K562 (cell line): Measurements from ENCODE around the gene BIRC5. TPM values are rescaled to one million over a fixed set of nuclear protein-coding genes. Genes with fewer than 3 reads are reported as not detected.

Experiments
- CC2D1A ChIP-seq: fragments of 450-650 bp; IDR thresholded peaks from 2 replicates; pipeline ENCODE4 v1.6.1; 2017; ENCODE audit warnings: mild to moderate bottlenecking
- CCNT2 ChIP-seq: IDR thresholded peaks from 2 replicates; pipeline ENCODE4 v1.6.1; 2011; ENCODE audit warnings: borderline replicate concordance, low read depth, mild to moderate bottlenecking, moderate library complexity, mixed read lengths, low read length; ENCODE audit not compliant: insufficient read length; ENCODE audit errors: extremely low read depth
- CREB1 ChIP-seq, 2 experiments: sonication (generic) in 1 of 2; formaldehyde crosslinking in 1 of 2; IDR thresholded peaks; 2 replicates each; pipeline versions ENCODE4 v1.6.1 to v1.8.0; 2012 to 2022; ENCODE audit warnings: inconsistent platforms in 1 of 2, mild to moderate bottlenecking in 1 of 2, missing genetic modification reagents in 1 of 2, moderate library complexity in 1 of 2
- GABPB1 ChIP-seq: sonication (generic); formaldehyde crosslinking; IDR thresholded peaks from 2 replicates; pipeline ENCODE4 v1.8.0; 2022; ENCODE audit warnings: mild to moderate bottlenecking, missing genetic modification reagents
- JUN ChIP-seq, 2 experiments: sonication (generic) in 1 of 2; formaldehyde crosslinking in 1 of 2; IDR thresholded peaks; 2 replicates each; pipeline versions ENCODE4 v1.6.1 to v1.8.0; 2012 to 2022; ENCODE audit warnings: borderline replicate concordance in 2 of 2, mild to moderate bottlenecking in 2 of 2, improper control_type of control experiment in 1 of 2, low read depth in 1 of 2, low read length in 1 of 2, missing genetic modification reagents in 1 of 2
- JUNB ChIP-seq: fragments of 450-650 bp; formaldehyde crosslinking; conservative IDR thresholded peaks from 2 replicates; pipeline ENCODE4 v1.4.0; 2020; ENCODE audit warnings: mild to moderate bottlenecking
- KLF6 ChIP-seq: fragments of 250-450 bp; sonication (Bioruptor Pico); IDR thresholded peaks from 2 replicates; pipeline ENCODE4 v1.4.0; 2020; ENCODE audit warnings: mild to moderate bottlenecking, moderate library complexity, borderline replicate concordance
- LARP7 ChIP-seq: fragments of 450-650 bp; IDR thresholded peaks from 2 replicates; pipeline ENCODE4 v1.6.1; 2016
- LEF1 ChIP-seq: fragments of 450-650 bp; IDR thresholded peaks from 2 replicates; pipeline ENCODE4 v1.6.1; 2016; ENCODE audit warnings: mild to moderate bottlenecking
- NONO ChIP-seq, 2 experiments: fragments of 200-400 bp in 1 of 2; fragments of 450-650 bp in 1 of 2; formaldehyde crosslinking in 1 of 2; IDR thresholded peaks; 2 replicates each; pipeline ENCODE4 v1.6.1; 2017; ENCODE audit warnings: low read depth in 2 of 2, mild to moderate bottlenecking in 2 of 2, moderate library complexity in 2 of 2, low read length in 1 of 2
- POLR2H ChIP-seq: IDR thresholded peaks from 2 replicates; pipeline ENCODE4 v1.6.1; 2016; ENCODE audit warnings: missing genetic modification characterization, low read depth, mild to moderate bottlenecking, control low read depth, missing compliant biosample characterization, moderate library complexity
- SRSF9 ChIP-seq: fragments of 200-400 bp; formaldehyde crosslinking; IDR thresholded peaks from 2 replicates; pipeline ENCODE4 v1.6.1; 2017; ENCODE audit warnings: low read depth, low read length, borderline replicate concordance
- STAG1 ChIP-seq: sonication (generic); formaldehyde crosslinking; IDR thresholded peaks from 2 replicates; pipeline ENCODE4 v1.5.0; 2020; ENCODE audit warnings: missing genetic modification reagents, borderline replicate concordance
- STAT5A ChIP-seq: IDR thresholded peaks from 2 replicates; pipeline ENCODE4 v1.6.1; 2012; ENCODE audit warnings: low read length, inconsistent platforms, borderline replicate concordance
- U2AF2 ChIP-seq: fragments of 200-400 bp; formaldehyde crosslinking; optimal IDR thresholded peaks from 2 replicates; pipeline ENCODE3; 2017; ENCODE audit warnings: low read depth, mild to moderate bottlenecking, low read length
- ZNF316 ChIP-seq: fragments of 450-650 bp; IDR thresholded peaks from 2 replicates; pipeline ENCODE4 v1.6.1; 2016
- ZNF354B ChIP-seq: fragments of 250-450 bp; sonication (Bioruptor Pico); IDR thresholded peaks from 2 replicates; pipeline ENCODE4 v1.4.0; 2020
- ZNF551 ChIP-seq: fragments of 250-450 bp; sonication (Bioruptor Pico); IDR thresholded peaks from 2 replicates; pipeline ENCODE4 v1.5.0; 2021; ENCODE audit warnings: mild to moderate bottlenecking, moderate library complexity
- ZNF79 ChIP-seq: fragments of 250-450 bp; sonication (Bioruptor Pico); IDR thresholded peaks from 2 replicates; pipeline ENCODE4 v1.4.0; 2020; ENCODE audit warnings: low read depth, mild to moderate bottlenecking, moderate library complexity
- polyA plus RNA-seq, 8 experiments: library from polyadenylated mRNA; depleted of rRNA in 4 of 8; stranded (reverse) in 5 of 8; unstranded in 3 of 8; fragments of >200 nt; fragmentation: Nextera tagmentation in 2 of 8; fragmentation: Illumina TruSeq in 1 of 8; extraction: Ambion mirVana in 2 of 8; extraction: Trizol in 1 of 8; gene quantifications; 2 replicates each; pipeline versions ENCODE4 v1.2.1 to v1.2.3, GENCODE V29; 2011 to 2014; ENCODE audit warnings: inconsistent platforms in 1 of 8, missing spikeins in 1 of 8
- total RNA-seq, 7 experiments: library from RNA; depleted of rRNA in 6 of 7; stranded (reverse); fragments of >200 nt in 6 of 7; fragmentation: Illumina TruSeq in 2 of 7; extraction: Trizol in 2 of 7; gene quantifications; 2 replicates each; pipeline versions ENCODE4 v1.2.1 to v1.2.3, GENCODE V29; 2011 to 2021; ENCODE audit warnings: low replicate concordance in 1 of 7
- TF ChIP-seq, protein P1 (sequence below): fragments of 250-450 bp; sonication (Bioruptor Pico); IDR thresholded peaks from 2 replicates; pipeline ENCODE4 v1.5.0; 2020; ENCODE audit warnings: mild to moderate bottlenecking, borderline replicate concordance
- TF ChIP-seq, protein P2 (sequence below), 3 experiments: fragments of 200-800 bp in 1 of 3; sonication (Bioruptor generic) in 1 of 3; sonication (generic) in 1 of 3; formaldehyde crosslinking in 1 of 3; IDR thresholded peaks; 2 replicates each; pipeline versions ENCODE4 v1.6.1 to v1.8.0; 2016 to 2022; ENCODE audit warnings: mild to moderate bottlenecking in 2 of 3, missing compliant biosample characterization in 2 of 3, missing genetic modification characterization in 2 of 3, missing genetic modification reagents in 1 of 3

Gene BIRC5
- total and polyA plus RNA-seq, 9 of the 15 experiments (the other 6 are each of a cell fraction or from before 2014, with no cell fraction given) = 64.4 to 140 (median 101) TPM

DNA sequence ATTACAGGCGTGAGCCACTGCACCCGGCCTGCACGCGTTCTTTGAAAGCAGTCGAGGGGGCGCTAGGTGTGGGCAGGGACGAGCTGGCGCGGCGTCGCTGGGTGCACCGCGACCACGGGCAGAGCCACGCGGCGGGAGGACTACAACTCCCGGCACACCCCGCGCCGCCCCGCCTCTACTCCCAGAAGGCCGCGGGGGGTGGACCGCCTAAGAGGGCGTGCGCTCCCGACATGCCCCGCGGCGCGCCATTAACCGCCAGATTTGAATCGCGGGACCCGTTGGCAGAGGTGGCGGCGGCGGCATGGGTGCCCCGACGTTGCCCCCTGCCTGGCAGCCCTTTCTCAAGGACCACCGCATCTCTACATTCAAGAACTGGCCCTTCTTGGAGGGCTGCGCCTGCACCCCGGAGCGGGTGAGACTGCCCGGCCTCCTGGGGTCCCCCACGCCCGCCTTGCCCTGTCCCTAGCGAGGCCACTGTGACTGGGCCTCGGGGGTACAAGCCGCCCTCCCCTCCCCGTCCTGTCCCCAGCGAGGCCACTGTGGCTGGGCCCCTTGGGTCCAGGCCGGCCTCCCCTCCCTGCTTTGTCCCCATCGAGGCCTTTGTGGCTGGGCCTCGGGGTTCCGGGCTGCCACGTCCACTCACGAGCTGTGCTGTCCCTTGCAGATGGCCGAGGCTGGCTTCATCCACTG is at the start of gene BIRC5 (continued):
- TF ChIP-seq ZNF551 (CRISPR knock-in tag) = no peak
- TF ChIP-seq ZNF79 (CRISPR knock-in tag) = no peak
- TF ChIP-seq STAG1 (CRISPR knock-in tag) = no peak
- 0 out of 2 replicates have a peak, but pooled peaks have one; percentile 28 for TF ChIP-seq POLR2H (tag)
- no peak for TF ChIP-seq ZNF354B (CRISPR knock-in tag)
- TF ChIP-seq, protein P1, sequence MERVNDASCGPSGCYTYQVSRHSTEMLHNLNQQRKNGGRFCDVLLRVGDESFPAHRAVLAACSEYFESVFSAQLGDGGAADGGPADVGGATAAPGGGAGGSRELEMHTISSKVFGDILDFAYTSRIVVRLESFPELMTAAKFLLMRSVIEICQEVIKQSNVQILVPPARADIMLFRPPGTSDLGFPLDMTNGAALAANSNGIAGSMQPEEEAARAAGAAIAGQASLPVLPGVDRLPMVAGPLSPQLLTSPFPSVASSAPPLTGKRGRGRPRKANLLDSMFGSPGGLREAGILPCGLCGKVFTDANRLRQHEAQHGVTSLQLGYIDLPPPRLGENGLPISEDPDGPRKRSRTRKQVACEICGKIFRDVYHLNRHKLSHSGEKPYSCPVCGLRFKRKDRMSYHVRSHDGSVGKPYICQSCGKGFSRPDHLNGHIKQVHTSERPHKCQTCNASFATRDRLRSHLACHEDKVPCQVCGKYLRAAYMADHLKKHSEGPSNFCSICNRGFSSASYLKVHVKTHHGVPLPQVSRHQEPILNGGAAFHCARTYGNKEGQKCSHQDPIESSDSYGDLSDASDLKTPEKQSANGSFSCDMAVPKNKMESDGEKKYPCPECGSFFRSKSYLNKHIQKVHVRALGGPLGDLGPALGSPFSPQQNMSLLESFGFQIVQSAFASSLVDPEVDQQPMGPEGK (CRISPR knock-in tag) = no peak
- TF ChIP-seq STAT5A = no peak
- TF ChIP-seq, protein P2, sequence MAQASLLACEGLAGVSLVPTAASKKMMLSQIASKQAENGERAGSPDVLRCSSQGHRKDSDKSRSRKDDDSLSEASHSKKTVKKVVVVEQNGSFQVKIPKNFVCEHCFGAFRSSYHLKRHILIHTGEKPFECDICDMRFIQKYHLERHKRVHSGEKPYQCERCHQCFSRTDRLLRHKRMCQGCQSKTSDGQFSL (CRISPR knock-in tag; IDR thresholded peaks at IDR 0.05) = peak; percentile 57; the same call in 1 of the 2 replicates
- TF ChIP-seq, protein P2 (tag; IDR thresholded peaks at IDR 0.05) = no peak
- peak; percentile 83 for TF ChIP-seq CCNT2
- TF ChIP-seq JUN (IDR thresholded peaks at IDR 0.05; ENCODE audit: borderline replicate concordance, low read depth, low read length) = peak; percentile 68; the same call in 1 of the 2 replicates
- TF ChIP-seq JUN (CRISPR knock-in tag; IDR thresholded peaks at IDR 0.05; ENCODE audit: borderline replicate concordance) = no peak
- TF ChIP-seq GABPB1 (CRISPR knock-in tag) = peak; percentile 72
- TF ChIP-seq JUNB (CRISPR knock-in tag) = no peak
- TF ChIP-seq SRSF9 = no peak
- TF ChIP-seq LARP7 = no peak
- no peak for TF ChIP-seq ZNF316
- peak in 1 of 2 experiments; percentile 38; a peak in 1 of 4 replicates for TF ChIP-seq NONO (IDR thresholded peaks at IDR 0.05; ENCODE audit: low read depth in 2 of 2, low read length in 1 of 2)
- peak; percentile 81; the same call in 1 of the 2 replicates for TF ChIP-seq KLF6 (CRISPR knock-in tag)
- TF ChIP-seq CC2D1A = peak; percentile 32; the same call in 1 of the 2 replicates
- no peak for TF ChIP-seq LEF1
- peak; percentile 51; the same call in 1 of the 2 replicates for TF ChIP-seq CREB1 (IDR thresholded peaks at IDR 0.05)
- TF ChIP-seq CREB1 (CRISPR knock-in tag; IDR thresholded peaks at IDR 0.05) = peak; percentile 84
- TF ChIP-seq U2AF2 = no peak
